WTC11 (cell line): ENCODE measurements around the gene PCED1A. TPM values are rescaled to one million over a fixed set of nuclear protein-coding genes. Genes with fewer than 3 reads are reported as not detected.

Source experiments
- ATAC-seq: fragments of 200-7000 bp; cut with Tn5 transposase; 2 replicates; pipeline ENCODE4 v1.10.0; 2021; ENCODE audit warnings: mild to moderate bottlenecking, moderate library complexity
- CTCF ChIA-PET: fragments of 300-600 bp; sonication (Branson Sonifier 250); formaldehyde crosslinking; loops from one replicate; lab custom pipeline; 2021; ENCODE audit warnings: antibody characterized with exemption; lab: Charles Lee
- POLR2A ChIA-PET: fragments of 350-600 bp; sonication (Branson Sonifier 250); formaldehyde crosslinking; loops from one replicate; lab custom pipeline; 2021; ENCODE audit warnings: antibody characterized with exemption; lab: Charles Lee
- DNase-seq: peaks from one replicate; pipeline ENCODE4 v3.0.0; 2021; ENCODE audit warnings: low spot score
- H3K27ac Mint-ChIP-seq: 2 replicates; pipeline ENCODE4 v1.8.0; 2021; ENCODE audit warnings: mixed read lengths
- H3K27me3 Mint-ChIP-seq: 2 replicates; pipeline ENCODE4 v1.8.0; 2021; ENCODE audit warnings: low read depth, mild to moderate bottlenecking, moderate library complexity, mixed read lengths
- H3K36me3 Mint-ChIP-seq: 2 replicates; pipeline ENCODE4 v1.8.0; 2021; ENCODE audit warnings: mixed read lengths
- H3K4me1 Mint-ChIP-seq: 2 replicates; pipeline ENCODE4 v1.8.0; 2022; ENCODE audit warnings: mixed read lengths
- H3K4me3 Mint-ChIP-seq: 2 replicates; pipeline ENCODE4 v1.8.0; 2021; ENCODE audit warnings: mild to moderate bottlenecking, moderate library complexity, mixed read lengths
- H3K9me3 Mint-ChIP-seq: 2 replicates; pipeline ENCODE4 v1.8.0; 2021; ENCODE audit warnings: mixed read lengths
- E2F4 ChIP-seq: sonication (generic); formaldehyde crosslinking; IDR thresholded peaks from 2 replicates; pipeline ENCODE4 v1.8.1; 2022; ENCODE audit warnings: low read depth, mild to moderate bottlenecking, moderate library complexity, missing genetic modification reagents, borderline replicate concordance
- ETV6 ChIP-seq: sonication (generic); formaldehyde crosslinking; IDR thresholded peaks from 2 replicates; pipeline ENCODE4 v1.8.1; 2022; ENCODE audit warnings: mild to moderate bottlenecking, missing genetic modification reagents
- GRHL2 ChIP-seq: fragments of 250-450 bp; sonication (Bioruptor Pico); IDR thresholded peaks from 2 replicates; pipeline ENCODE4 v1.8.0; 2022; ENCODE audit warnings: mild to moderate bottlenecking, moderate library complexity; ENCODE audit not compliant: insufficient replicate concordance, severe bottlenecking
- NFE2L1 ChIP-seq: sonication (generic); formaldehyde crosslinking; IDR thresholded peaks from 2 replicates; pipeline ENCODE4 v1.8.1; 2023; ENCODE audit warnings: missing genetic modification reagents
- NR1H2 ChIP-seq: sonication (generic); formaldehyde crosslinking; IDR thresholded peaks from 2 replicates; pipeline ENCODE4 v1.9.0; 2021; ENCODE audit warnings: mild to moderate bottlenecking, moderate library complexity, missing genetic modification reagents
- OVOL2 ChIP-seq: fragments of 250-450 bp; sonication (Bioruptor Pico); IDR thresholded peaks from 2 replicates; pipeline ENCODE4 v1.9.0; 2021; ENCODE audit warnings: mild to moderate bottlenecking, borderline replicate concordance
- SMAD4 ChIP-seq: sonication (generic); formaldehyde crosslinking; IDR thresholded peaks from 2 replicates; pipeline ENCODE4 v1.8.0; 2022; ENCODE audit warnings: mild to moderate bottlenecking, missing genetic modification reagents
- TCF7 ChIP-seq: sonication (generic); formaldehyde crosslinking; IDR thresholded peaks from 2 replicates; pipeline ENCODE4 v1.8.0; 2022; ENCODE audit warnings: mild to moderate bottlenecking, low read depth, missing genetic modification reagents, moderate library complexity
- ZBTB21 ChIP-seq: sonication (generic); formaldehyde crosslinking; IDR thresholded peaks from 2 replicates; pipeline ENCODE4 v1.8.1; 2023; ENCODE audit warnings: mild to moderate bottlenecking, missing genetic modification reagents, borderline replicate concordance
- total RNA-seq: library from RNA; stranded (reverse); gene quantifications from 3 replicates; pipeline ENCODE4 v1.2.3, GENCODE V29; 2021
- TF ChIP-seq, protein P1 (sequence below): sonication (generic); formaldehyde crosslinking; IDR thresholded peaks from 2 replicates; pipeline ENCODE4 v1.8.1; 2022; ENCODE audit warnings: mild to moderate bottlenecking, missing genetic modification reagents, moderate library complexity, borderline replicate concordance
- TF ChIP-seq, protein P2 (sequence below): sonication (generic); formaldehyde crosslinking; IDR thresholded peaks from 2 replicates; pipeline ENCODE4 v1.8.0; 2022; ENCODE audit warnings: mild to moderate bottlenecking, missing genetic modification reagents
- TF ChIP-seq, protein P3 (sequence below): fragments of 200-600 bp; IDR thresholded peaks from 2 replicates; pipeline ENCODE4 v1.8.0; 2022; ENCODE audit warnings: antibody characterized with exemption

Gene PCED1A
- total RNA-seq, 1 experiment from 2014 or later, result 19.7 TPM

- TF ChIP-seq, protein P1, sequence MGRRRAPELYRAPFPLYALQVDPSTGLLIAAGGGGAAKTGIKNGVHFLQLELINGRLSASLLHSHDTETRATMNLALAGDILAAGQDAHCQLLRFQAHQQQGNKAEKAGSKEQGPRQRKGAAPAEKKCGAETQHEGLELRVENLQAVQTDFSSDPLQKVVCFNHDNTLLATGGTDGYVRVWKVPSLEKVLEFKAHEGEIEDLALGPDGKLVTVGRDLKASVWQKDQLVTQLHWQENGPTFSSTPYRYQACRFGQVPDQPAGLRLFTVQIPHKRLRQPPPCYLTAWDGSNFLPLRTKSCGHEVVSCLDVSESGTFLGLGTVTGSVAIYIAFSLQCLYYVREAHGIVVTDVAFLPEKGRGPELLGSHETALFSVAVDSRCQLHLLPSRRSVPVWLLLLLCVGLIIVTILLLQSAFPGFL (CRISPR knock-in tag), result no peak
- TF ChIP-seq, all 79 proteins: peak for 0
Measured at GRCh38 chr20:2817891-2818595, 22.4 kb downstream of the PCED1A start (continued).

GRCh38 chr20:2817341-2817726 lies 23.1 kb downstream of the PCED1A start:
- Mint-ChIP-seq H3K27me3 (peaks cover 60% of the 10 kb centered on the region), H3K27ac (no peak overlapping the region), H3K4me3 (no peak overlapping the region), H3K4me1 (peaks cover 15% of the 10 kb centered on the region), H3K9me3 (peaks cover 8% of the 10 kb centered on the region), H3K36me3 (no peaks in the 10 kb centered on the region)
- no peak for ATAC-seq
- ChIA-PET POLR2A (no interaction called here), CTCF (interaction anchor here (1.5 to 1.7 kb wide), 3 partner anchors 23 to 61 kb away, joined by 3 to 16 read pairs (median 5); partner anchors contain the start of genes PCED1A and VPS16)
- TF ChIP-seq E2F4 (CRISPR knock-in tag), result no peak
- TF ChIP-seq NFE2L1, result no peak
- TF ChIP-seq OVOL2 (CRISPR knock-in tag), result no peak
- no peak for TF ChIP-seq ZBTB21 (CRISPR knock-in tag)
- TF ChIP-seq NR1H2 (CRISPR knock-in tag), result no peak
- TF ChIP-seq, protein P2, sequence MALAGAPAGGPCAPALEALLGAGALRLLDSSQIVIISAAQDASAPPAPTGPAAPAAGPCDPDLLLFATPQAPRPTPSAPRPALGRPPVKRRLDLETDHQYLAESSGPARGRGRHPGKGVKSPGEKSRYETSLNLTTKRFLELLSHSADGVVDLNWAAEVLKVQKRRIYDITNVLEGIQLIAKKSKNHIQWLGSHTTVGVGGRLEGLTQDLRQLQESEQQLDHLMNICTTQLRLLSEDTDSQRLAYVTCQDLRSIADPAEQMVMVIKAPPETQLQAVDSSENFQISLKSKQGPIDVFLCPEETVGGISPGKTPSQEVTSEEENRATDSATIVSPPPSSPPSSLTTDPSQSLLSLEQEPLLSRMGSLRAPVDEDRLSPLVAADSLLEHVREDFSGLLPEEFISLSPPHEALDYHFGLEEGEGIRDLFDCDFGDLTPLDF (CRISPR knock-in tag), result no peak
- no peak for TF ChIP-seq TCF7 (CRISPR knock-in tag)
- no peak for TF ChIP-seq SMAD4 (CRISPR knock-in tag)
- no peak for TF ChIP-seq ETV6
- no peak for DNase-seq

DNA sequence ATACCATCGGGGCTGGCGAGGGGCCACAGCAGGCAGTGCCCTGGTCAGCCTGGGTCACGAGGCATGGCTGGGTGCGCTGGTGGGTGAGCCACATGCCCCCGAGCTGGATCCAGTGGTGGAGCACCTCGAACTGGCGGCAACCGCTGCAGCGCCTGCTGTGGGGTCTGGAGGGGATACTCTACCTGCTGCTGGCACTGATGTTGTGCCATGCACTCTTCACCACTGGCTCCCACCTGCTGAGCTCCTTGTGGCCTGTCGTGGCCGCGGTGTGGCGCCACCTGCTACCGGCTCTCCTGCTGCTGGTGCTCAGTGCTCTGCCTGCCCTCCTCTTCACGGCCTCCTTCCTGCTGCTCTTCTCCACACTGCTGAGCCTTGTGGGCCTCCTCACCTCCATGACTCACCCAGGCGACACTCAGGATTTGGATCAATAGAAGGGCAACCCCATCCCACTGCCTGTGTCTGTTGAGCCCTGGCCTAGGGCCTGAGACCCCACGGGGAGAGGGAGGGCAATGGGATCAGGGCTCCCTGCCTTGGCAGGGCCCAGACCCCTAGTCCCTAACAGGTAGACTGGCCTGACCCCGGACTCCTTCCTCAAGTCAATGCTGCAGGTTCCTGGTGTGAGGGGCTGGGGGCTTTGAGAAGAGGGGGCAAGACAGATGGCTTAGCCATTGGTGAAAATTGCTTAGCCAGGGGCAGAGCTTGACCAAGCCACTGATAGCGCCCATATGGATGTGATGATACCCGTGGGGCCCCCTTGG lies 23.7 kb downstream of the PCED1A start:
- H3K27me3 Mint-ChIP-seq, result peaks cover 60% of the 10 kb centered on the region
- peaks cover 14% of the 10 kb centered on the region for H3K9me3 Mint-ChIP-seq
- TF ChIP-seq GRHL2 (CRISPR knock-in tag), result no peak
- TF ChIP-seq, protein P3, sequence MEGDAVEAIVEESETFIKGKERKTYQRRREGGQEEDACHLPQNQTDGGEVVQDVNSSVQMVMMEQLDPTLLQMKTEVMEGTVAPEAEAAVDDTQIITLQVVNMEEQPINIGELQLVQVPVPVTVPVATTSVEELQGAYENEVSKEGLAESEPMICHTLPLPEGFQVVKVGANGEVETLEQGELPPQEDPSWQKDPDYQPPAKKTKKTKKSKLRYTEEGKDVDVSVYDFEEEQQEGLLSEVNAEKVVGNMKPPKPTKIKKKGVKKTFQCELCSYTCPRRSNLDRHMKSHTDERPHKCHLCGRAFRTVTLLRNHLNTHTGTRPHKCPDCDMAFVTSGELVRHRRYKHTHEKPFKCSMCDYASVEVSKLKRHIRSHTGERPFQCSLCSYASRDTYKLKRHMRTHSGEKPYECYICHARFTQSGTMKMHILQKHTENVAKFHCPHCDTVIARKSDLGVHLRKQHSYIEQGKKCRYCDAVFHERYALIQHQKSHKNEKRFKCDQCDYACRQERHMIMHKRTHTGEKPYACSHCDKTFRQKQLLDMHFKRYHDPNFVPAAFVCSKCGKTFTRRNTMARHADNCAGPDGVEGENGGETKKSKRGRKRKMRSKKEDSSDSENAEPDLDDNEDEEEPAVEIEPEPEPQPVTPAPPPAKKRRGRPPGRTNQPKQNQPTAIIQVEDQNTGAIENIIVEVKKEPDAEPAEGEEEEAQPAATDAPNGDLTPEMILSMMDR, result peak; percentile 31; the same call in 1 of the 2 replicates
- TF ChIP-seq, all 79 proteins: peak for 1
- H3K27ac Mint-ChIP-seq, result no peak overlapping the region
- DNase-seq (peak; percentile 56), ATAC-seq (peak; percentile 18)
- H3K4me1 Mint-ChIP-seq, result peaks cover 14% of the 10 kb centered on the region
- POLR2A ChIA-PET, result no interaction called here
- H3K36me3 Mint-ChIP-seq, result no peaks in the 10 kb centered on the region
- CTCF ChIA-PET, result interaction anchor here (0.6 to 1.7 kb wide), 16 partner anchors 10 to 1395 kb away, joined by 3 to 16 read pairs (median 4); partner anchors contain the start of genes CPXM1, PCED1A and VPS16
- H3K4me3 Mint-ChIP-seq, result no peak overlapping the region
